IMR-90 (cell line): Measurements from ENCODE around the gene CLEC10A. TPM values are rescaled to one million over a fixed set of nuclear protein-coding genes. Genes with fewer than 3 reads are reported as not detected.
"Not testable (repeated sequence)": the region's sequence is repeated elsewhere in the genome, so short reads cannot be mapped to it uniquely, and the experiment has no call there.

Experiments
- ATAC-seq: fragments of 200-7000 bp; cut with Tn5 transposase; 2 replicates; pipeline ENCODE4 v1.9.1; 2020; ENCODE audit warnings: low read depth, mild to moderate bottlenecking, moderate library complexity
- BruUV-seq: library from RNA; stranded (reverse); fragments of 400-500 nt; replicated peaks from 2 replicates; lab custom pipeline; 2021; lab: Mats Ljungman, UMichigan
- CTCF ChIA-PET: fragments of 300-600 bp; formaldehyde crosslinking; extraction: SDS; loops from one replicate; lab custom pipeline; 2021; ENCODE audit warnings: antibody characterized with exemption; lab: Yijun Ruan, JAX
- POLR2A ChIA-PET: fragments of 300-600 bp; sonication (Branson Sonifier 250); formaldehyde crosslinking; loops from one replicate; lab custom pipeline; 2022; ENCODE audit warnings: antibody characterized with exemption; ENCODE audit not compliant: unreplicated experiment; lab: Charles Lee
- DNase-seq: peaks from one replicate; pipeline ENCODE4 v3.0.0; 2013
- H2AFZ ChIP-seq: replicated peaks from 2 replicates; pipeline ENCODE3; 2013; ENCODE audit warnings: low read length, mild to moderate bottlenecking; ENCODE audit not compliant: poor library complexity
- H2AK5ac ChIP-seq: 2 replicates; pipeline ENCODE4 v1.6.1; 2013; ENCODE audit warnings: low read depth, low read length, inconsistent platforms
- H2AK9ac ChIP-seq: replicated peaks from 2 replicates; pipeline ENCODE3; 2013; ENCODE audit warnings: mild to moderate bottlenecking, low read depth, low read length, moderate library complexity; ENCODE audit not compliant: poor library complexity
- H2BK120ac ChIP-seq: 2 replicates; pipeline ENCODE4 v1.6.1; 2013; ENCODE audit warnings: low read depth, low read length, inconsistent platforms
- H2BK15ac ChIP-seq: 3 replicates; pipeline ENCODE4 v1.6.1; 2013; ENCODE audit warnings: low read depth, low read length, inconsistent platforms
- H2BK20ac ChIP-seq: 2 replicates; pipeline ENCODE4 v1.6.1; 2013; ENCODE audit warnings: low read depth, mild to moderate bottlenecking, inconsistent platforms, low read length, moderate library complexity
- H2BK5ac ChIP-seq: 2 replicates; pipeline ENCODE4 v1.6.1; 2013; ENCODE audit warnings: mild to moderate bottlenecking, low read depth, low read length, inconsistent platforms; ENCODE audit not compliant: poor library complexity, severe bottlenecking
- H3K14ac ChIP-seq: replicated peaks from 2 replicates; pipeline ENCODE4 v1.6.1; 2013; ENCODE audit warnings: low read depth, low read length, inconsistent platforms
- H3K18ac ChIP-seq: 2 replicates; pipeline ENCODE4 v1.6.1; 2013; ENCODE audit warnings: low read depth, low read length, control low read depth
- H3K23ac ChIP-seq: 2 replicates; pipeline ENCODE4 v1.6.1; 2013; ENCODE audit warnings: low read depth, low read length, inconsistent platforms
- H3K27ac ChIP-seq: 2 replicates; pipeline ENCODE4 v1.5.1; 2013; ENCODE audit warnings: mild to moderate bottlenecking, control low read depth, low read length; ENCODE audit not compliant: insufficient read depth
- H3K27me3 ChIP-seq: 2 replicates; pipeline ENCODE4 v1.6.1; 2013; ENCODE audit warnings: low read length; ENCODE audit not compliant: control insufficient read depth, insufficient read depth
- H3K36me3 ChIP-seq: 2 replicates; pipeline ENCODE4 v1.6.1; 2013; ENCODE audit warnings: low read length, mixed read lengths; ENCODE audit not compliant: control insufficient read depth, insufficient read depth
- H3K4ac ChIP-seq: 2 replicates; pipeline ENCODE4 v1.6.1; 2013; ENCODE audit warnings: low read depth, low read length, inconsistent platforms
- H3K4me1 ChIP-seq: 2 replicates; pipeline ENCODE4 v1.6.1; 2013; ENCODE audit warnings: low read length, mixed read lengths; ENCODE audit not compliant: control insufficient read depth, insufficient read depth
- H3K4me2 ChIP-seq: 2 replicates; pipeline ENCODE4 v1.6.1; 2013; ENCODE audit warnings: low read depth, mild to moderate bottlenecking, control low read depth, low read length, moderate library complexity
- H3K4me3 ChIP-seq: 2 replicates; pipeline ENCODE4 v1.5.1; 2013; ENCODE audit warnings: low read depth, mild to moderate bottlenecking, control low read depth, low read length, moderate library complexity; ENCODE audit not compliant: insufficient read depth
- H3K56ac ChIP-seq: 2 replicates; pipeline ENCODE4 v1.6.1; 2013; ENCODE audit warnings: low read length, inconsistent platforms; ENCODE audit not compliant: insufficient read depth; ENCODE audit errors: extremely low read depth
- H3K79me1 ChIP-seq, 2 experiments: 2 replicates each; pipeline ENCODE4 v1.6.1; 2013; ENCODE audit warnings: low read length in 2 of 2, inconsistent platforms in 1 of 2, low read depth in 1 of 2
- H3K9ac ChIP-seq: 2 replicates; pipeline ENCODE4 v1.6.1; 2013; ENCODE audit warnings: low read depth, low read length, control low read depth
- H3K9me1 ChIP-seq: 2 replicates; pipeline ENCODE4 v1.6.1; 2013; ENCODE audit warnings: low read length, inconsistent platforms; ENCODE audit not compliant: insufficient read depth
- H3K9me3 ChIP-seq: 2 replicates; pipeline ENCODE4 v1.6.1; 2013; ENCODE audit warnings: low read length; ENCODE audit not compliant: control insufficient read depth, insufficient read depth
- H4K20me1 ChIP-seq: 2 replicates; pipeline ENCODE4 v1.6.1; 2013; ENCODE audit warnings: low read length, inconsistent platforms; ENCODE audit not compliant: insufficient read depth
- H4K5ac ChIP-seq: 2 replicates; pipeline ENCODE4 v1.6.1; 2013; ENCODE audit warnings: mild to moderate bottlenecking, low read depth, low read length, control low read depth
- H4K8ac ChIP-seq, 2 experiments: 2 replicates each; pipeline ENCODE4 v1.6.1; 2013; ENCODE audit warnings: low read depth in 2 of 2, low read length in 2 of 2, control low read depth in 1 of 2, inconsistent platforms in 1 of 2
- H4K91ac ChIP-seq: 2 replicates; pipeline ENCODE4 v1.6.1; 2013; ENCODE audit warnings: low read depth, low read length, inconsistent platforms; ENCODE audit not compliant: insufficient read depth
- WGBS, 2 experiments: methylation state at CpG; one replicate each; pipeline versions ENCODE4 v1.1.5 to v1.1.7; 2013; ENCODE audit warnings: missing lambda C conversion rate in 2 of 2; ENCODE audit not compliant: insufficient read length in 1 of 2; ENCODE audit errors: extremely low coverage in 2 of 2; 5-methylcytosine and 5-hydroxymethylcytosine counted together
- dilution Hi-C: fragments of 300-500 bp; cut with HindIII; formaldehyde crosslinking; loops from one replicate; pipeline ENCODE4 v1.14.3; 2018; ENCODE audit warnings: low sequenced_read_pairs; ENCODE audit not compliant: unreplicated experiment
- in situ Hi-C: fragments of 300-500 bp; cut with MboI; formaldehyde crosslinking; loops from 3 replicates; pipeline ENCODE4 v1.14.3; 2019; ENCODE audit warnings: low sequenced_read_pairs, inconsistent platforms, mixed read lengths
- intact Hi-C: fragments of 100-400 bp; cut with micrococcal nuclease; formaldehyde crosslinking; loops from 2 replicates; pipeline ENCODE4 v1.10.0; 2022
- polyA plus RNA-seq, 3 experiments: library from polyadenylated mRNA; depleted of rRNA; stranded (reverse); fragments of >200 nt; gene quantifications; 2 replicates each; pipeline ENCODE4 v1.2.3, GENCODE V29; 2012; ENCODE audit warnings: low replicate concordance in 1 of 3
- total RNA-seq: library from RNA; depleted of rRNA; stranded (reverse); fragments of >200 nt; gene quantifications from 2 replicates; pipeline ENCODE4 v1.2.3, GENCODE V29; 2012

The CLEC10A gene
- total and polyA plus RNA-seq, 2 of the 4 experiments (the other 2 are of a cell fraction) = not detected

DNA sequence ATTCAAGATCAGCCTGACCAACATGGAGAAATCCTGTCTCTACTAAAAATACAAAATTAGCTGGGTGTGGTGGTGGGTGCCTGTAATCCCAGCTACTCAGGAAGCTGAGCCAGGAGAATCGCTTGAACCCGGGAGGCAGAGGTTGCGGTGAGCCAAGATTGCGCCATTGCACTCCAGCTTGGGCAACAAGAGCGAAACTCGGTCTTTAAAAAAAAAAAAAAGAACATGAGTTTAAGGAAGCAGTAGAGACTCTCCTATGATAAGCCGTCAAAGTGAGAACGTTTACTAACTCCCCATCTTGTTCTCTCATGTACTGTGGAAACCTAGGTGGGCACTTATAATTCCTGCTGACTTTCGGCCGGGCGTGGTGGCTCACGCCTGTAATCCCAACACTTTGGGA, 40.6 kb upstream of the CLEC10A start:
- H4K5ac ChIP-seq, H3K4me3 ChIP-seq, H3K9me1 ChIP-seq, H3K56ac ChIP-seq, H3K4me2 ChIP-seq, DNase-seq, H3K14ac ChIP-seq, H2AK9ac ChIP-seq, H4K20me1 ChIP-seq, H2BK120ac ChIP-seq, H3K18ac ChIP-seq, H2BK20ac ChIP-seq, H2AFZ ChIP-seq, ATAC-seq, H2BK15ac ChIP-seq, BruUV-seq, POLR2A ChIA-PET, H3K9me3 ChIP-seq, H3K36me3 ChIP-seq, H2BK5ac ChIP-seq, H3K4me1 ChIP-seq, H3K27ac ChIP-seq, intact Hi-C loops, H3K79me1 ChIP-seq, H3K9ac ChIP-seq, in situ Hi-C loops, H3K4ac ChIP-seq, H2AK5ac ChIP-seq, H4K8ac ChIP-seq, CTCF ChIA-PET, dilution Hi-C loops, H4K91ac ChIP-seq, H3K23ac ChIP-seq: not testable (repeated sequence)
- peaks cover 29% of the 10 kb centered on the region for H3K27me3 ChIP-seq
- WGBS, 2 experiments = 80% methylated on average over 5 of the region's 12 CpGs; no CpG with 5 or more reads in 1 of the 2 experiments
